ENCODE data around the gene RALGAPA2.
A peak's percentile ranks its signal among the peaks of the same experiment; 100 is the strongest.

RALGAPA2 gene

DNA sequence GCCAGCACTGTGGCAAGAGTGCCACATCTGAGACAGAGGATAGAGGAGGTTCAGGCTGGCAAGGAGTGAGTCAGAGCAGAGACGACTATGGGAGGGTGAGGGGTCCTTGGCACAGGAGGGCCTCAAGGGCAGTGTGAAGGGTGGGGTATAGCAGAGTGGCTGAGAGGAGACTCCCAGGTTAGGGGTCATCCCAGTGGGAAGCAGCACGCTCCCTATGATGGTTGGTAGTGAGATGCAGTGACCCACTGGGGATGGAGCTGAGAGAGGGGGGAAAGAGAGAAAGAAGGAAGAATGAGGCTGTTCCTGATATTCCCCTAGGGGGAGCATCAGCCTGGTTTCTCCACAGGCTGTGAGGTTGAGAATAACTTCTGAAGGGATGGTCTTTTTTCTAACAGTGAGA, 247.2 kb downstream of the RALGAPA2 start:
- no peak for DNase-seq (ENCODE audit: low read depth, low spot score)

DNA sequence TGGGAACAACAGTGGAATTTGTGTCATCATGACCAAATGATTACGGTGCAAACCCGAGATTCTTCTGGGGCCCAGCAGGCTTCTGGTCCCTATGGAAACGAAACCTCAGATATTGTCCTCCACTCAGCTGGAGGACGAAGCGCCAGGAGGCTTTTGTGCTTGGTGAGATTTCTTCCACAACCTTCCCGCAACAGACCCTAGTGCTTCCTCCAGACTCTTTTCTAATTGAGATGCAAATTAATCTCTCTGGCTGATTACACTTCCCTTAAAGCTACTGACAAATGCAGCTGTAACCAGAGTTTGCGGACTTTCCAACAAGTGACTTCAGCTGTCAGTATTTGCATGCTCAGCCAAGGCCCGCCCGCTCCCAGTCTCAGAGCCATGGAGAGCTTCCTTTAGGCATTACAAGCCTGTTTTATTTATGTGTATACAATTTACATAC, 248.5 kb downstream of the RALGAPA2 start:
- no peak for DNase-seq (ENCODE audit: low read depth, low spot score)

DNA sequence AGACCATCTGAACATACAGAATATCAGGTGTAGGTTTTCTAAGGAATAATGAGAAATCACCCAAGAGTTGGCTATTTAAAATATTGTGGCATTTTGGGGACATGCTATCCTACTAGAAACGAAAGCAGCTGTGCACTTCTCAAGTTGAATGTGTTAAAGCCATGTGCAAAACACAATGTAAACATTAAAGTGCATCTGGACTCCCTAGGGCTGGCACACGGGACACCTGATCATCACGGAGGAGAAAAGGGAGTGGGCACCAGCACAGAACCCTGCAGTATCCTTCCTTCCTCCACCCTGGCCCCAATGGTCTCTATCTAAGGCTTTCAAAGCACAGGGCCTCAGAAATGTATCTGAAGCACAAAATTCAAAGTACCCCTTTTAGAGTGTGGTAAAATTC, 250.3 kb downstream of the RALGAPA2 start:
- DNase-seq (ENCODE audit: low read depth, low spot score), result no peak

DNA sequence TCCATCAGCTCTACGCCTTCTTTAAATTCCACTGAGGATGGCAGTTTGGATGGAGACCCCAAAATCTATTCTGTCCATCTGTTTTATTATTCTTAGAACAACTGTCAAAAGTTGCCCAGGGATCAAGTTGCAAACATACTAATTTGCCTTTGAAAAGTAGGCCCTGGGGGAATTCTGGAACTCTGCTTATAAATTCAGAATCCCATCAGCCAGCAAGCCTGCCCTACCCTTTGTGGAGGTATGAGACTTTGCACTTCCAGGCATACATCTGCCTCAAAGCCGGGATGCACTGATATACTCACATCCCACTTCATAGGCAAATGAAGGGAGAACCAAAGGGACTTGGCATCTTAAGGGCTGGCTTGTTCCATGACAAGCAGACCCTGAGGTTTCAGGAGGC, 250.9 kb downstream of the RALGAPA2 start:
- no peak for DNase-seq (ENCODE audit: low read depth, low spot score)

DNA sequence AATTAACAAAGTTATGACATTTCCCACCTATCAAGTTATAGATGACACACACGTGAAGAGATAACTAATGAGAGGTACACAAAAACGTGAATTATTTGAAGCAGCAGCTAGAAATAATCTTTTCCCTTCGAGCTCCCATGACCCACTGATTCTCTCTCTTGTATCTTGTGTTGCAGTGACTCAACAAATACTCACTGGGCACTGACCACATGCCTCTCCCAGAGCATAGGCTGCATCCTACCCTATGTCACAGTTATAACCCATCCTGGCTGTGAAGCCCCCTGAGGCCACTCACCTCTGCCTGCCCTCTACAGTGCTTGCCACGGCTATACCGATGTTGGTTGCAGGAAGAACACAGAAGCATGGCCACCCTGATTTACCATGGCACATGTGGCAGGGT, 252.7 kb downstream of the RALGAPA2 start:
- no peak for DNase-seq (ENCODE audit: low read depth, low spot score)

DNA sequence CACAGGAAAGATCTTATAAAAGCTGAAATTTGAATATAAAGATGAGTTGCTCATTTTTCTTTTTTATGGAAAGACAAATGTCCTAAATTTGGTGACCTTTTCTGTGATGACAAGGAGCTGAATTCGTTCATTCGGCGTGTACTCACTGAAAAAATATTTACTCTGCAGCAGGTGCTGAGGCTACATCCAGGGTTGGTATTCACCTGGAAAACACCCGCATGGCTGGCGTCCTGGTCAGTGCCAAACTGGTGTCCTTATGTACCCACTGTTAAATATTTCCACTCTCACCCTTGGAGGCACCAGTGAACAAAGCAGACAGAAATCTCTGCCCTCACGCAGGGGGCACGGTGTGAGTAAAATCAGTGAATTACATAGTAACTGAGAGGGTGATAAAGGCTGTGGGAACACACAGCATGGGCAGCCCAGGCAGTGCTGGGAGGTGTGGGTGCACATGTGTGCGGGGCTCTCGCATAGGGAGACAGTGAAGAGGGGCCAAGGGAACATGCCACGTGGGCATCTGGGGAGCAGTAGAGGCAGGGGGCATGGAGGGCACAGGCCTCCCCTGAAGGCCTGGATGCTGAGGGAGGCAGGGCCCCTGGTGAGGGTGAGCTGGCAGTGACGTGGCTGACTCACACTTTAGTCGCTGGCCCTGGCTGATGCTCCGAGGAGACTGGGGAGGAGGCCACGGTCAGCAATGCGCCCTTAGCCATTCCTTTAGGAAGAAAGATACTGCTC, 254.9 kb downstream of the RALGAPA2 start:
- no peak for DNase-seq (ENCODE audit: low read depth, low spot score)

DNA sequence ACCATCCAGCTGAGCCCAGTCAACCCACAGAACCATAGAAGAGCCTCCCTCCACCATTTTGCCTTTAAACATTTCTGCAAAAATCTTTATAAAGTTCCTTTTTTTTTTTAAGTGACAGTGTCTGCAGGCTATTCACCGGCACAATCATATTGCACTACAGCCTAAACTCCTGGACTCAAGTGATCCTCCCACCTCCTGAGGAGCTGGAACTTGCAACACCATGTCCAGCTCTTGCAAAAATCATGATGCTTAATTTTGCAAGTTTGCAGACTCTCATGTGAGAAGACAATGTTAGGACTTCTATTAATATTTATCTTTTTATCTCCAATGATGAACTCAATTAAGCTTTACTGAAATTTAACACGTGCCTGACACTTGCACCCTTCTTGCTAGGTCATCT, 255.7 kb downstream of the RALGAPA2 start:
- DNase-seq (ENCODE audit: low read depth, low spot score), result no peak

DNA sequence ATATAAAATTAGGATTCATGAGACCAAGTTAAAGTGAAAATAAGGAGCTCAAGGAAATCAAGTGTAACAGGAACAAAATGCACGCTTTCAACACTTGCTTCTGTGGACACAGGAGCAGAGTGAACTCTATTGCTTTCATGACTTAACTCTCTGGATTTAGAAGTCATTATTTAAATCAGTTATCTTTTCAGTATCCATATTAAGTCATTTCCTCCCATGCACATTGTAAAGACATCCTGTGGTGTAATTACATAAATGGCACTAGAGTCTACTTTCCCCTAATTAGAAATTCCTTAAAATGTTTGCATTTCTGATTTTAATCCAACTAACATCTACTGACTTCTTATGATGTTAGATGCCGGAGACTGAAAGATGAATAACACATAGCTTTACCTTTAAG, 256.5 kb downstream of the RALGAPA2 start:
- no peak for DNase-seq (ENCODE audit: low read depth, low spot score)

DNA sequence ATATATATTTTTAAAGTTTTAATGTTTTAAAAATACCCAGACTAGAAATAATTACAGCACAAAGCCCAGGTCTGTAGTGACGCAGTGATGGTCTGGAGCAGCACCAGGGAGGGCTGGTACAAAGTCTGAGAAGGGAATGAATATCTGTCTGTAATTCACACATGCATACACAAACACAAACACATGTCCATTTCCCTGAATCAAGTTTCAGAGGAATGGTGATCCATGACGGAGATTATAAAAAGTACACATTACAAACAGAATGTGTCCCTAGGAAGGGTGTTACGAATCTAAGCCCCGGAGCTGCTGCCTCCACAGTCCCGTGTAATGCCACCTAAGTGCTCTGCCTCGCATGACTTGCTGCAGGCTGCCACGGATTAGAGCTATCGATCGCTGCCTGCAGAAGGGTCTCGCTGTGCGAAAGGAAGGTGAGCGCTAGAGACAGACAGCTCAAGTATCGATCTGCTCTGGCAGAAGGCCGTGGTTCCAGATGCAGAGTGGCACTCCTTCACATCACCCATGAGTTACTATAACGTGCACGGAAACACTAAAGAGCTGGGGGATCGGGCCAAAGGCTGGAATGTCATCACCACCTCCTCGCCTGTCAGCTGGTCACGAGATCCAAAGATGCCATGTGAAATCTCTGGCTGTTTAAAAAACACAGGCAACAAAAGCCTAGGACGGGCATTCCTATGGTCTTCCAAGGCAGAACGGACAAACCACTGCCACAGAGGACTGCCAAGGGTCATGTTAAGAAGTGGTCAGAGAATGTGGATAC, 257.4 kb downstream of the RALGAPA2 start:
- DNase-seq (ENCODE audit: low read depth, low spot score), result no peak

DNA sequence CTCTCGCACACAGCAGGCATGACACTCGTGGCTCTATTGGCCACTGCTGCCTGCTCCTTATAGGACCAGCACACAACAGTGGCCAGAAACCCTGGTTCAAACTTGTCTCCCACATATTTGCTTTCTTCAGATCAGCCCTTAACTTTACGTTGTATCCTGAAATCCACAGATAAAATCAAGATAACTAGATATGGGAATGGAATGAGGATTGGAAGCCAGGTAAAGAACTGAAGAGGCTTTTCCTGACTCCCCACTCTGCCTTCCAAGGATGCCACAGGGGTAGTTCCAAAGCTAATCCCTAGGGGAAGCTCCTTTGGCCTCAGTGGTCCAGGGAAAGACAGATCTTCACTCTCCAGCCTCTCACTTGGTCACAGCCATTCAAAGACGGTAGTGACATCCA, 258.1 kb downstream of the RALGAPA2 start:
- DNase-seq (ENCODE audit: low read depth, low spot score), result no peak

DNA sequence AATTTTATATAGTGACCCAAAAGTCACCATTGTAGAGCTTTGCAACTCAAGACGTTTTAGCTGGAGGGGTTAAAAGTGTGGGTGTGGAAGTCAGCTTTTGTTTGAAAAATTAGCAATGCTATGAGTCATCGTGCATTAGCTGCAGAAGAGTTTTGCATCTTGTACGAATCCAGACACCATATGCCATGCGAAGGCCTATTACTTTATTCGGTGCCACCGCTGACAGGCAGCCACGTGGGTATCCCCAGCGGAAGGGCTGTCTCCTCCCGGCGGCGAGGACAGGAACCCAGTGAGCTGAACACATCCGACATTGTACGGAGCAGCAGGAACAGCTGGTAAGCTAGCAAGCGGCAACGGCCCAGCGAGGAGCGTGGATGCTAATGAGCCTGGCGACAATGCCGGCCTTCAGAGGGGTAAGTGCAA, 260.2 kb downstream of the RALGAPA2 start:
- DNase-seq (ENCODE audit: low read depth, low spot score), result peak; percentile 24

DNA sequence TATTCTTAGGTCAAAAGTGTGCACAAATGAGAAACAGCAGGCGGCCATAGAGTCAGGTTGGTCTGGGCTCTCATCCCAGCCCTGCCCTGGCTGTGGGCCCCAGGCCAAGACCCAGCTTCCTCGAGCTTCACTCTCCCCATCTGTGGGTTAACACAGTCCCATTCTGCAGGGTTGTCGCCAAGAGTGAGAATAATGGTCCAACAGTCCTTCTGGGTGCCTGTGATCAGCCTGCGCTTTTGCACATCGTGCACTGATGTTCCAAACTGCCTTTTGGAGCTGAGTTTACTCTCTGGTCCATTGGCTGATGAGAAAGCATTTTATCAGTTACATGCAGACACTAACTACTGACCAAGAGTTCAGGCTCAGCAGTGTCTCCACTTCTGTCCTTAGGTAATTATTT, 261.9 kb downstream of the RALGAPA2 start:
- DNase-seq (ENCODE audit: low read depth, low spot score), result no peak

DNA sequence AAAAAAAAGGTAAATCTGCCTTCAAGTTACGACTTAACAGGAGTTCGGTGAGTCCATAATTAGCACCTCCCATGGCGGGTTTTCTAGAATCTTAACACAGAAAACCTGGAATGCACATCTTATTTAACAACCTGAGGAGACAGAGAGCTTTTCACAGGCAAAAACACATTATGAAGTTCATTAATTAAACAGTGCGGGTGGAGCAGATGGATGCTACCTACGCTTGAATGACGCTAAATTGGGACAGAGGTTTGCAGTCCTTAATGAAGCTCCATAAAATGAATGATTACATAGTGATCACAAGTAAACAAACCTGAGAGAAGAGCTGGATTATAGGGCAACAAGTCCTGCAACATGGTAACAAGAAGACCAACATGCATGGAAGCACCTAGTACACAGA, 263.6 kb downstream of the RALGAPA2 start:
- DNase-seq (ENCODE audit: low read depth, low spot score), result no peak

DNA sequence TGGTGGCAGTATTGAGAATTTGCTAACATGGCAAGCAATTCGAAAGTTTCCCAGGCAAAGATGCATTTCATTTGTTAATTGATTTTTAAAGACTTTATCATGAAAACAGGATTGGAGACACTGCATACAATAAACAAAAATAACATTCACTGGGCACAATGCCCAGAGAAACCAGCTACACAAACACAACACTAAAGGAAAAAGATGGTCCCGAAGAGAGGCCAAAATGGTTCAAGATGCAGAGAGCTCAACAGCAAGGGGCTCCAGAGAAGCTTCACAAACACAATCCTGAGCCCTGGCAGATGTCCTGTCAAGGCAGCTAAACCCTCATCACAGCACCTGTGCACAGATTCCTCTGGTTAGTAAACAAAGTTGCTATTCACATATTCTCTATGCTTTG, 265.2 kb downstream of the RALGAPA2 start:
- DNase-seq (ENCODE audit: low read depth, low spot score), result no peak

DNA sequence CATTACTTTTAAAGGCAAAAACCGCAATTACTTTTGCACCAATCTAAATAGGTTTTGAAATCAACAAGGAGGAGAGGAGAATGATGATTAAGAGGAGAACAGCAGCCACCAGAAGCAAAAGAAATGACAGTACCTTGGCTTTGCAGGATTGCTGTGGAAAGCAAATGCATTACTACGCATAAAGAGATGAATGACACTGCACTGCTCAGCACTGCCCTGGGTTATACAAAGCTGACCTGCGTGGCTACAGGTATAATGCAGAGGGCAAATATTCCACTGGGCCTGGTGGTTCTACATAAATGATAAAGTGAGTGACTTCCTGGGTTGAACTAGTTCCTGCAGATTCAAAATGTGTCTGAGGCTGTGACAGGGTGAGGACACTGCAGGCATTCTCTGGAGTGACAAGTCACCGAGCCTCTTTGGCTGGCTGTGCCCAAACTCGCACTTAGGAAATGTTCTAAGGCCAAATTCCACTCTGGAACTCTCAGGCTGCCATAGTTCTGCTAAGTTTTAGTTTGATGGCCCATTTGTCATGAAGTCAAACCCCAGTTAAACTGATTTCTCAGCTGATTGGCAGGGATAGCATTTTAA, 265.9 kb downstream of the RALGAPA2 start:
- no peak for DNase-seq (ENCODE audit: low read depth, low spot score)

DNA sequence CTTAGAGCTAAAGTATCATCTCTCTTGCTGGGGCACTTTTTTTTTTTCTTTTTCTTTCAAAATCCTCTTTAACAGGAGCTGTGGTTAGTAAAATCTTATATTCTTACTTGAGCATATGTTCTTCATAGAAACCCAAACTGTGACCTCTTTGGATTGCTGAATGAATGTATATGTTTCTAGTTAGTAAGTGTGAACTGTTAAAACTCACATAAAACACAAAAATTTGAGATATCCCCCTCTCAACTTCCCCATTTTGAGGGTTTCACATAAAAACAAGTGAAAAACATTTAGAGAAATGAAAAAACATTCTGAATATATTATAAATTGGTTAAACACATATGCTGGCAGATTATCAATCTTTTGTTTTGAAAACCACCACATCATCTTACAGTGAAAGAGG, 266.4 kb downstream of the RALGAPA2 start:
- DNase-seq (ENCODE audit: low read depth, low spot score), result no peak

DNA sequence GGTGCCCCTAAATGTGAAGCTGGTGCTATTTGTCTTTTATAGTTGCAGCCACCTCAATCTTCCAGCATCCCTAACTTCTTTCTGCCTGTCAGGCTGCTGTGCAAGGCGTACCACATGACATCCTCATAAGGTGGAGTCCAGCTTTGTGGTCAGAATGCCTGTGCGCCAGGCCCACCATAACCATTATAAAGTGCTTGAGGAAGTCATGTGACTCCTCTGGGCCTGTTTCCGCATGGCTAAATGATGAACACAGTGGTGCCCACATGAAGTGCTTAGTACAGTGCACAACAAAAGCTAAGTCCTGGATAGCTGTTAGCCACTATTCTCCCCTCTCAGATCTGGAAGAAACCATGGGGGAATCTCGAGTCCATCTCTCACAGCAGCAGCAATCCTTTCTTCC, 268.9 kb downstream of the RALGAPA2 start:
- no peak for DNase-seq (ENCODE audit: low read depth, low spot score)

DNA sequence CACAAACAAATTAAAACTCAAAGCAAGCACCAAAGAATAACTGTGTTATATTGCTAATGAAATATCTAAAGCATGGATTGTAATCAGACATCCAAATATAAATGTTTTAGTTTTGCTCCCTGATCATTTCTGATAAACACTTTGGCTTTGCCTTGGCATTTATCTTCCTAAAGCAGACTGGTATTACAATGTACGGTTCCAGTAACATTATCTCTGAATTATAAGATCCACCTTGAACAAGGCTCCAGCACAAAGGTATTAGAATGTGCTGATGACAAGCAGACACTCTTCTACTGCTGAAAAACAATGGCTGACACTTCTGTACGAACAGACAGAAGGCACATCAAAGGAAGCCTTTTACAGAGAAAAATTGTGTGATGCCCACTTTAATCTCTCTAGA, 270.0 kb downstream of the RALGAPA2 start:
- DNase-seq (ENCODE audit: low read depth, low spot score), result no peak

DNA sequence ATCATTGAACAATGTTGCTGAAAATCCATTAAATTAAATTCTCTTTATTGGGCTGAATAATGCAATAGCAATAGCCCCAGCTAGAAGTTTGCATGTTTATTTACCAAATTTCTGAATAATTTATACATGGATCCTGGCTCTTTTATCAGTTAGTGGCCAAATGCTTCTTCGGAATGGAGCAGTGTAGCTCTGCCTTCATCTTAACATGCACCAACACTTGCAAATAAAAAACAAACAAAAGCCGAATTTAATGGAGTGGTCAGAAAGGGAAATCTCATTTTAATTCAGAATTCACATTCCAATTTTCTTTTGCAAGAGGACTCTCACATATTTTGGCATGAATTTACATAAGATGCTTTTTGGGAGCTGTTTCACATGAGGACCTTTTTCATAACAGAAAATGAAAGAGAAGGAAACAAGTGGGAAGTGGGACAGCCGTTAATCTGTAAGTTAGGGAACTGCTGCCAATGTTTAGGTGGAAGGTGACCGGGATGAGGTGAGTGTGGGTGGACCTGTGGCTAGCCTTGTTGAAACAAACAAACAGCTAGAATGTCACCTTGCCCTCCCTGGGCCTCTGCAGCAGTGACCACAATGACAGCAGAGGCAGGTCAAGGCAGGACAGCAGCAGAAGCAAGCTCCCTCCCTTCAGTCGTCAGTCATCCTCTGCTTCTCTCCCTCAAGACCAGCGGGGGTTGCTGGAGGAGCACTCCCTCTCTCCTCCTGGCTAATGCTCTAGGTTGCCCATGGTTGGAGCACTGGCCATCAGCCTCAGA, 271.4 kb downstream of the RALGAPA2 start:
- no peak for DNase-seq (ENCODE audit: low read depth, low spot score)

DNA sequence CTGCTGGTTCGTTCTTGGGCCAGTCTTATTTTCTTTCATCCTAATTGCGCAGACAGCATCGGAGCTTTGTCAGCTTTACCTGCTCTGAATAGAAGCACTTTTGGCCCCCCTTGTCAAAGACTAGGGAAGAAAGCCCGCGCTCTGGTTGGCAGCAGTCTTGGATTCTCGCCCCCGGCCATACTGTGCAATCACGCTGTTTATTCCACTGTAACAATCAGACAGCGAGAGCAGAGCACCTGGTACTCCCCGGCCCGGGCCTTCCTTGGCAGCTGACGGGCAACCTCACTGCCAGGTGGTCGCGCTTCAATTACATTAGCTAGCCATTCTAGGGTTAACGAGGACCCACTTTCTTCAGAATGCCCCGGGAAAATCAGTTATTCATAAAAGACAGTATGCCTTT, 272.0 kb downstream of the RALGAPA2 start:
- DNase-seq (ENCODE audit: low read depth, low spot score), result no peak

DNA sequence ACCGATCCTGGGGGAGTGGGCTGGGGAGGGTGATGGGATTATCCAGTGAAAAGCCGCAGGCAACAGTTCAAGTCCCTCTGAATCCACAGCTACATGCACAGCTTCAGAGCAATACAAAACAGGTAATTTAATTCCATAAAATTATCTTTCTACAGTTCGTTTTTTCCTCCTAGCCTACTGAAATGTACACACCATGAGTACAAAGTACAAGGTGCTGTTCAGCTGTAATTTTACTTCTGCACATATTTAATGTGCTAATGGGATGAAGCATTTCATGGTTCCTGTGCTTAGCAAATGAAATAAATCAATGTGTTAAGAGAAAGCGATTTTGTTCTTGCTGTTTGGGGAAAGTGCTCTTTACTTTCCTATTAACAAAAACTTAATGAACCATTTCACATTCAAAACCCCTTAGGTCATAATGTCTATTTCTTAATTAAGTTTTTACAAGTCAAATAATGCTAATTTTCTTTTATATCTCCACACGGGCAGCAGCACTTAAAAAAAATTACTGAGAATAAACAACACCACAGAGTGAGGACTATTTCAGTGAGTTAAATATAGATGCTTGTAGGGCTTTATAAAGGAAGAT, 272.7 kb downstream of the RALGAPA2 start:
- no peak for DNase-seq (ENCODE audit: low read depth, low spot score)

DNA sequence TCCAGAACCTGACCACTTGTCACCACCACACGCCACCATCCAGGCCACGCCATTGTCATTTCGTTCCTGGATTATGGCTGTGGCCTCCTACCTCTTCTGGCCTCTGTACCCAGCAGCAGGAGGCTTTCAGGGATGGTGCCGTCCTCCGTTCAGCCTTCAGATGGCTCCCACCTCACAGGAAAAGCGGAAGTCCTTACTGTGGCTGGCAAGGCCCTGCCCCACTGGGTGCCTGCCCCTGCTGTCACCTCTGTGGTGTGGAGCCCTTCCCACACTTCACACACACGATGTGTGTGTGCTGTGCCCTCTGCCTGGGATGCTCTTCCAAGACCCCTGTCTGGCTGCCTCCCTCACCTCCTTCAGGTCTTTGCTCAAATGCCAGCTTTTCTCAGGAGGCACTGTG, 275.1 kb downstream of the RALGAPA2 start:
- no peak for DNase-seq (ENCODE audit: low read depth, low spot score)

All from smooth muscle cell of the brain vasculature (primary cell).